HepG2 (cell line): ENCODE data around the gene CEP55. TPM values are rescaled to one million over a fixed set of nuclear protein-coding genes. Genes with fewer than 3 reads are reported as not detected.

ENCODE experiments used
- ATAC-seq: fragments of 200-7000 bp; cut with Tn5 transposase; 3 replicates; pipeline ENCODE4 v1.9.1; 2020; ENCODE audit warnings: mild to moderate bottlenecking, moderate library complexity
- BruUV-seq: library from RNA; stranded (reverse); fragments of 400-500 nt; replicated peaks from 2 replicates; lab custom pipeline; 2021; lab: Mats Ljungman, UMichigan
- CTCF ChIA-PET: fragments of 300-600 bp; formaldehyde crosslinking; extraction: SDS; loops from one replicate; lab custom pipeline; 2021; ENCODE audit warnings: low total read pairs, inconsistent platforms, low intra/inter-chr PET ratio; lab: Yijun Ruan, JAX
- POLR2A ChIA-PET: fragments of 350-600 bp; sonication (Branson Sonifier 250); formaldehyde crosslinking; loops from one replicate; lab custom pipeline; 2020; ENCODE audit warnings: antibody characterized with exemption, inconsistent platforms; lab: Yijun Ruan, JAX
- DNase-seq: peaks from one replicate; pipeline ENCODE4 v3.0.0-alpha.2; 2015; ENCODE audit warnings: low spot score
- FAIRE-seq: peaks from 3 replicates; lab custom pipeline; 2011; peaks lifted over from hg19 to GRCh38; lab: Jason Lieb, UNC
- H2AFZ ChIP-seq: one replicate; pipeline ENCODE4 v1.6.1; 2011; ENCODE audit warnings: low read length, inconsistent platforms
- H3K27ac ChIP-seq: fragments of 300-600 bp; 3 replicates; pipeline ENCODE4 v1.8.0; 2011; ENCODE audit warnings: mixed run types, mild to moderate bottlenecking, mixed read lengths, low read length, inconsistent platforms; ENCODE audit not compliant: insufficient read depth; ENCODE audit errors: extremely low read length
- H3K27me3 ChIP-seq, 2 experiments: fragments of 200-600 bp in 1 of 2; 2 replicates in 1 of 2; 3 replicates in 1 of 2; pipeline versions ENCODE4 v1.6.0 to v1.8.0; 2011; ENCODE audit warnings: low read length in 2 of 2, mild to moderate bottlenecking in 2 of 2, moderate library complexity in 2 of 2, inconsistent platforms in 1 of 2; ENCODE audit not compliant: insufficient read depth in 2 of 2, control insufficient read depth in 1 of 2
- H3K36me3 ChIP-seq, 2 experiments: fragments of 200-600 bp in 1 of 2; replicated peaks in 1 of 2; 2 replicates in 1 of 2; 3 replicates in 1 of 2; pipeline versions ENCODE4 v1.5.1 to v1.8.0; 2011; ENCODE audit warnings: low read length in 2 of 2, inconsistent platforms in 1 of 2; ENCODE audit not compliant: insufficient read depth in 2 of 2, control insufficient read depth in 1 of 2
- H3K4me1 ChIP-seq: 2 replicates; pipeline ENCODE4 v1.5.1; 2012; ENCODE audit warnings: low read length, inconsistent platforms; ENCODE audit not compliant: insufficient read depth
- H3K4me2 ChIP-seq: 2 replicates; pipeline ENCODE4 v1.6.0; 2011; ENCODE audit warnings: low read depth, low read length, inconsistent platforms
- H3K4me3 ChIP-seq, 3 experiments: fragments of 200-600 bp in 1 of 3; sonication (generic), shearing (Covaris generic) in 1 of 3; replicated peaks in 1 of 3; 2 replicates each; pipeline ENCODE4 v1.5.1; 2011 to 2016; ENCODE audit warnings: low read length in 3 of 3, inconsistent platforms in 2 of 3, low read depth in 2 of 3, mild to moderate bottlenecking in 2 of 3, control low read depth in 1 of 3, mixed read lengths in 1 of 3; ENCODE audit not compliant: insufficient read depth in 1 of 3
- H3K79me2 ChIP-seq: one replicate; pipeline ENCODE4 v1.6.1; 2011; ENCODE audit warnings: low read length, inconsistent platforms; ENCODE audit not compliant: insufficient read depth
- H3K9ac ChIP-seq: 2 replicates; pipeline ENCODE4 v1.6.0; 2011; ENCODE audit warnings: mild to moderate bottlenecking, low read depth, low read length, inconsistent platforms; ENCODE audit not compliant: insufficient read depth
- H3K9me3 ChIP-seq: 2 replicates; pipeline ENCODE4 v1.5.1; 2012; ENCODE audit warnings: mild to moderate bottlenecking, low read length
- H4K20me1 ChIP-seq: 2 replicates; pipeline ENCODE4 v1.6.0; 2011; ENCODE audit warnings: inconsistent platforms, mild to moderate bottlenecking, low read length, moderate library complexity; ENCODE audit not compliant: insufficient read depth
- CBX1 ChIP-seq: IDR thresholded peaks from one replicate; pipeline ENCODE4 v1.6.1; 2016; ENCODE audit warnings: antibody characterized with exemption, low read depth
- GZF1 ChIP-seq: sonication (generic); formaldehyde crosslinking; IDR thresholded peaks from 2 replicates; pipeline ENCODE4 v1.5.1; 2020; ENCODE audit warnings: mild to moderate bottlenecking, missing genetic modification reagents
- NPAS2 ChIP-seq: sonication (generic); formaldehyde crosslinking; IDR thresholded peaks from 2 replicates; pipeline ENCODE4 v1.8.0; 2022; ENCODE audit warnings: mild to moderate bottlenecking, missing genetic modification reagents, borderline replicate concordance
- ONECUT2 ChIP-seq: sonication (generic); formaldehyde crosslinking; IDR thresholded peaks from 2 replicates; pipeline ENCODE4 v1.4.0; 2020; ENCODE audit warnings: missing genetic modification reagents
- ZBTB38 ChIP-seq: sonication (generic); formaldehyde crosslinking; IDR thresholded peaks from 2 replicates; pipeline ENCODE4 v1.5.1; 2020; ENCODE audit warnings: mild to moderate bottlenecking, missing genetic modification reagents
- ZFP36L1 ChIP-seq: sonication (generic); formaldehyde crosslinking; IDR thresholded peaks from 2 replicates; pipeline ENCODE4 v1.8.0; 2022; ENCODE audit warnings: mild to moderate bottlenecking, missing genetic modification reagents, moderate library complexity
- ZFP82 ChIP-seq: sonication (generic); formaldehyde crosslinking; IDR thresholded peaks from 2 replicates; pipeline ENCODE4 v1.5.1; 2020; ENCODE audit warnings: mild to moderate bottlenecking, missing genetic modification reagents, borderline replicate concordance
- ZMYM3 ChIP-seq: sonication (generic); formaldehyde crosslinking; IDR thresholded peaks from 2 replicates; pipeline ENCODE4 v1.5.1; 2020; ENCODE audit warnings: mild to moderate bottlenecking, missing genetic modification reagents
- ZNF124 ChIP-seq: sonication (generic); formaldehyde crosslinking; IDR thresholded peaks from 2 replicates; pipeline ENCODE4 v1.4.0; 2020; ENCODE audit warnings: missing genetic modification reagents
- ZNF3 ChIP-seq: IDR thresholded peaks from 2 replicates; pipeline ENCODE4 v1.7.0; 2017; ENCODE audit warnings: inconsistent platforms
- ZNF605 ChIP-seq: sonication (generic); formaldehyde crosslinking; IDR thresholded peaks from 2 replicates; pipeline ENCODE4 v1.8.0; 2022; ENCODE audit warnings: mild to moderate bottlenecking, missing genetic modification reagents
- ZNF619 ChIP-seq: sonication (generic); formaldehyde crosslinking; IDR thresholded peaks from 2 replicates; pipeline ENCODE4 v1.4.0; 2020; ENCODE audit warnings: mild to moderate bottlenecking, missing genetic modification reagents
- ZNF768 ChIP-seq: sonication (generic); formaldehyde crosslinking; IDR thresholded peaks from 2 replicates; pipeline ENCODE4 v1.4.0; 2020; ENCODE audit warnings: missing genetic modification reagents
- WGBS: methylation state at CpG from one replicate; pipeline ENCODE4 v1.1.6; 2017; ENCODE audit warnings: low lambda C conversion rate; 5-methylcytosine and 5-hydroxymethylcytosine counted together
- in situ Hi-C: cut with HindIII; loops from 2 replicates; pipeline ENCODE4 v1.10.0; 2017; ENCODE audit warnings: low pct_unique_long_range_greater_than_20kb; ENCODE audit not compliant: extremely low pct_ligation_motif_present
- intact Hi-C: fragments of 100-400 bp; cut with micrococcal nuclease; formaldehyde crosslinking; loops from one replicate; pipeline ENCODE4 v1.10.0; 2022; ENCODE audit not compliant: unreplicated experiment
- polyA plus RNA-seq, 8 experiments: library from polyadenylated mRNA; depleted of rRNA in 3 of 8; stranded (reverse) in 7 of 8; unstranded in 1 of 8; fragments of >200 nt; fragmentation: Illumina TruSeq in 4 of 8; extraction: Trizol in 4 of 8; gene quantifications; 2 replicates each; pipeline versions ENCODE4 v1.2.1 to v1.2.3, GENCODE V29; 2011 to 2016; ENCODE audit warnings: low read depth in 4 of 8, missing spikeins in 1 of 8, mixed read lengths in 1 of 8; ENCODE audit not compliant: insufficient read depth in 1 of 8
- total RNA-seq, 5 experiments: library from RNA; depleted of rRNA; stranded (reverse); fragments of >200 nt; fragmentation: Illumina TruSeq; extraction: Trizol; gene quantifications; 2 replicates each; pipeline ENCODE4 v1.2.3, GENCODE V29; 2016; ENCODE audit warnings: low read depth in 1 of 5
- TF ChIP-seq, protein P1 (sequence below): sonication (generic); formaldehyde crosslinking; IDR thresholded peaks from 2 replicates; pipeline ENCODE4 v1.5.0; 2020; ENCODE audit warnings: mild to moderate bottlenecking, missing genetic modification reagents
- TF ChIP-seq, protein P2 (sequence below): sonication (generic); formaldehyde crosslinking; IDR thresholded peaks from 2 replicates; pipeline ENCODE4 v1.4.0; 2020; ENCODE audit warnings: missing genetic modification reagents
- TF ChIP-seq, protein P3 (sequence below): sonication (generic); formaldehyde crosslinking; IDR thresholded peaks from 2 replicates; pipeline ENCODE4 v1.4.0; 2020; ENCODE audit warnings: mild to moderate bottlenecking, missing genetic modification reagents
- TF ChIP-seq, protein P4 (sequence below): sonication (generic); formaldehyde crosslinking; IDR thresholded peaks from 2 replicates; pipeline ENCODE4 v1.4.0; 2020; ENCODE audit warnings: missing genetic modification reagents, mild to moderate bottlenecking, borderline replicate concordance

CEP55 gene
- total and polyA plus RNA-seq, 2 of the 13 experiments (the other 11 are each of a cell fraction or from before 2014, with no cell fraction given) = 6.5 to 17.1 TPM

DNA sequence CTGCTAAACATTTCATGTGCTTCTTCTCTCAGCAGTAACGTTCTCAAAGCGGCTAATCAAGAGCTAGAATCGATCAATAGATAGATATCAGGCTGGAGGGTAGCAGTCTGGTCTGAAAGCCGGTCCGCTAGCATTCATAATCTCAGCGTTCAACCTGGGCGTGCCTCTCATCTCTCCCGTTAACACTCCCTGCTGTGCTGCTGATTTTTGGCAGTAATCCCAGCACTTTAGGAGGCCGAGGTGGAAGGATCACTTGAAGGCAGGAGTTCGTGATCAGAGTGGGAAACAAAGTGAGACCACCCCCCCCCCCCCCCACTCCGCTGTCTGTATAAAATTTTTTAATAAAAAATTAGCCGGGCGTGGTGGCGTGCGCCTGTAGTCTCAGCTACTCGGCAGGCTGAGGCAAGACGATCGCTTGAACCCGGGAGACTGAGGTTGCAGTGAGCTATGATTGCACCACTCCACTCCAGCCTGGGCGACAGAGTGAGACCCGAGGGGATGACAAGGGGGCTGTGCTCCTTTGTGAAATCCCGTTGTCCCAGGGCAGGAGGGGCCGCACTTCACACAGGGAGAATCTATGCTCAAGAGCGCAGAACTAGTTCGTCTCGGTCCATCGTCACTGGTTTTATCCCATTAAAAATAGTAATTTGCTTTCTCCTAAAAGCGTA lies 624 bp upstream of the CEP55 start:
- in situ Hi-C loops = no loop called here
- WGBS = 2% methylated on average over 18 of the region's 28 CpGs
- peak; percentile 61; the same call in 1 of the 2 replicates for TF ChIP-seq GZF1 (CRISPR knock-in tag)
- TF ChIP-seq ZFP36L1 (CRISPR knock-in tag) = no peak
- TF ChIP-seq, protein P1, sequence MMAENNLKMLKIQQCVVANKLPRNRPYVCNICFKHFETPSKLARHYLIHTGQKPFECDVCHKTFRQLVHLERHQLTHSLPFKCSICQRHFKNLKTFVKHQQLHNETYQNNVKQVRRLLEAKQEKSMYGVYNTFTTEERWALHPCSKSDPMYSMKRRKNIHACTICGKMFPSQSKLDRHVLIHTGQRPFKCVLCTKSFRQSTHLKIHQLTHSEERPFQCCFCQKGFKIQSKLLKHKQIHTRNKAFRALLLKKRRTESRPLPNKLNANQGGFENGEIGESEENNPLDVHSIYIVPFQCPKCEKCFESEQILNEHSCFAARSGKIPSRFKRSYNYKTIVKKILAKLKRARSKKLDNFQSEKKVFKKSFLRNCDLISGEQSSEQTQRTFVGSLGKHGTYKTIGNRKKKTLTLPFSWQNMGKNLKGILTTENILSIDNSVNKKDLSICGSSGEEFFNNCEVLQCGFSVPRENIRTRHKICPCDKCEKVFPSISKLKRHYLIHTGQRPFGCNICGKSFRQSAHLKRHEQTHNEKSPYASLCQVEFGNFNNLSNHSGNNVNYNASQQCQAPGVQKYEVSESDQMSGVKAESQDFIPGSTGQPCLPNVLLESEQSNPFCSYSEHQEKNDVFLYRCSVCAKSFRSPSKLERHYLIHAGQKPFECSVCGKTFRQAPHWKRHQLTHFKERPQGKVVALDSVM = no peak
- TF ChIP-seq ZNF768 (CRISPR knock-in tag) = no peak
- TF ChIP-seq, protein P2, sequence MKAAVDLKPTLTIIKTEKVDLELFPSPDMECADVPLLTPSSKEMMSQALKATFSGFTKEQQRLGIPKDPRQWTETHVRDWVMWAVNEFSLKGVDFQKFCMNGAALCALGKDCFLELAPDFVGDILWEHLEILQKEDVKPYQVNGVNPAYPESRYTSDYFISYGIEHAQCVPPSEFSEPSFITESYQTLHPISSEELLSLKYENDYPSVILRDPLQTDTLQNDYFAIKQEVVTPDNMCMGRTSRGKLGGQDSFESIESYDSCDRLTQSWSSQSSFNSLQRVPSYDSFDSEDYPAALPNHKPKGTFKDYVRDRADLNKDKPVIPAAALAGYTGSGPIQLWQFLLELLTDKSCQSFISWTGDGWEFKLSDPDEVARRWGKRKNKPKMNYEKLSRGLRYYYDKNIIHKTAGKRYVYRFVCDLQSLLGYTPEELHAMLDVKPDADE (CRISPR knock-in tag) = no peak
- TF ChIP-seq, protein P3, sequence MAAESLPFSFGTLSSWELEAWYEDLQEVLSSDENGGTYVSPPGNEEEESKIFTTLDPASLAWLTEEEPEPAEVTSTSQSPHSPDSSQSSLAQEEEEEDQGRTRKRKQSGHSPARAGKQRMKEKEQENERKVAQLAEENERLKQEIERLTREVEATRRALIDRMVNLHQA (CRISPR knock-in tag) = no peak
- no peak for TF ChIP-seq ZBTB38
- TF ChIP-seq ONECUT2 (CRISPR knock-in tag) = 0 out of 2 replicates have a peak, but pooled peaks have one; percentile 26
- TF ChIP-seq ZFP82 (CRISPR knock-in tag) = 0 out of 2 replicates have a peak, but pooled peaks have one; percentile 59
- TF ChIP-seq ZMYM3 (CRISPR knock-in tag) = 0 out of 2 replicates have a peak, but pooled peaks have one; percentile 20
- TF ChIP-seq NPAS2 (CRISPR knock-in tag) = no peak
- TF ChIP-seq ZNF619 (CRISPR knock-in tag) = no peak
- peak; percentile 20 for TF ChIP-seq CBX1
- no peak for TF ChIP-seq ZNF3 (CRISPR knock-in tag)
- TF ChIP-seq, protein P4, sequence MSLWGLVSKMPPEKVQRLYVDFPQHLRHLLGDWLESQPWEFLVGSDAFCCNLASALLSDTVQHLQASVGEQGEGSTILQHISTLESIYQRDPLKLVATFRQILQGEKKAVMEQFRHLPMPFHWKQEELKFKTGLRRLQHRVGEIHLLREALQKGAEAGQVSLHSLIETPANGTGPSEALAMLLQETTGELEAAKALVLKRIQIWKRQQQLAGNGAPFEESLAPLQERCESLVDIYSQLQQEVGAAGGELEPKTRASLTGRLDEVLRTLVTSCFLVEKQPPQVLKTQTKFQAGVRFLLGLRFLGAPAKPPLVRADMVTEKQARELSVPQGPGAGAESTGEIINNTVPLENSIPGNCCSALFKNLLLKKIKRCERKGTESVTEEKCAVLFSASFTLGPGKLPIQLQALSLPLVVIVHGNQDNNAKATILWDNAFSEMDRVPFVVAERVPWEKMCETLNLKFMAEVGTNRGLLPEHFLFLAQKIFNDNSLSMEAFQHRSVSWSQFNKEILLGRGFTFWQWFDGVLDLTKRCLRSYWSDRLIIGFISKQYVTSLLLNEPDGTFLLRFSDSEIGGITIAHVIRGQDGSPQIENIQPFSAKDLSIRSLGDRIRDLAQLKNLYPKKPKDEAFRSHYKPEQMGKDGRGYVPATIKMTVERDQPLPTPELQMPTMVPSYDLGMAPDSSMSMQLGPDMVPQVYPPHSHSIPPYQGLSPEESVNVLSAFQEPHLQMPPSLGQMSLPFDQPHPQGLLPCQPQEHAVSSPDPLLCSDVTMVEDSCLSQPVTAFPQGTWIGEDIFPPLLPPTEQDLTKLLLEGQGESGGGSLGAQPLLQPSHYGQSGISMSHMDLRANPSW (CRISPR knock-in tag) = 0 out of 2 replicates have a peak, but pooled peaks have one; percentile 4
- TF ChIP-seq ZNF605 (CRISPR knock-in tag) = 0 out of 2 replicates have a peak, but pooled peaks have one; percentile 20
- 0 out of 2 replicates have a peak, but pooled peaks have one; percentile 10 for TF ChIP-seq ZNF124 (CRISPR knock-in tag)

More for the DNA sequence above, 624 bp upstream of the CEP55 start:
- peak overlapping the region; percentile 84 for H3K4me2 ChIP-seq
- no TSS peak for BruUV-seq
- no peaks in the 10 kb centered on the region for H3K36me3 ChIP-seq
- H3K9me3 ChIP-seq = no peaks in the 10 kb centered on the region
- H3K79me2 ChIP-seq = peaks cover 1% of the 10 kb centered on the region
- no peaks in the 10 kb centered on the region; a peak in 2 of 5 replicates for H3K27me3 ChIP-seq
- FAIRE-seq (peak; percentile 30), ATAC-seq (peak; percentile 69), DNase-seq (peak; percentile 4)
- H3K9ac ChIP-seq = peak overlapping the region; percentile 70
- ChIA-PET CTCF (no interaction called here), POLR2A (interaction anchor here (1.0 kb wide), 2 partner anchors 13 to 207 kb away, joined by 3 read pairs; no protein-coding TSS in a partner anchor)
- H3K4me3 ChIP-seq = peak overlapping the region; percentile 62 to 87 (median 77)
- H4K20me1 ChIP-seq = no peaks in the 10 kb centered on the region
- intact Hi-C loops = no loop called here
- no peak overlapping the region for H3K27ac ChIP-seq
- H2AFZ ChIP-seq = peak overlapping the region; percentile 94
- peaks cover 40% of the 10 kb centered on the region for H3K4me1 ChIP-seq
